HG03354 (cell line): ENCODE data around the gene ARIH1.
"Not testable (repeated sequence)": the region's sequence is repeated elsewhere in the genome, so short reads cannot be mapped to it uniquely, and the experiment has no call there.

Experiments used
- ATAC-seq: cut with Tn5 transposase; IDR thresholded peaks from one replicate; pipeline ENCODE4 v1.9.1; 2021; ENCODE audit warnings: mild to moderate bottlenecking; ENCODE audit not compliant: unreplicated experiment, poor library complexity, severe bottlenecking

ARIH1 gene

GRCh38 chr15:72639759-72640483 lies 165.8 kb downstream of the ARIH1 start:
- ATAC-seq = not testable (repeated sequence)

- not testable (repeated sequence) for ATAC-seq
These were observed 168.1 kb downstream of the ARIH1 start for GRCh38 chr15:72642271-72642670.

- not testable (repeated sequence) for ATAC-seq
These were observed 174.6 kb downstream of the ARIH1 start for GRCh38 chr15:72648631-72649253.
